Fibroblast of lung (primary cell): ENCODE data around the gene RAB36. TPM values are rescaled to one million over a fixed set of nuclear protein-coding genes. Genes with fewer than 3 reads are reported as not detected.

Source experiments
- DNase-seq, 2 donors: peaks; one replicate each; pipeline versions ENCODE4 v3.0.0 to v3.0.0-alpha.2; 2010; ENCODE audit warnings: low read depth in 2 of 2
- H2AFZ ChIP-seq: 2 replicates; pipeline ENCODE4 v1.5.1; 2012; ENCODE audit warnings: low read length, control low read depth, inconsistent platforms
- H3K27ac ChIP-seq: 2 replicates; pipeline ENCODE4 v1.5.1; 2011; ENCODE audit warnings: low read length, control low read depth; ENCODE audit not compliant: insufficient read depth
- H3K27me3 ChIP-seq: 2 replicates; pipeline ENCODE4 v1.5.1; 2011; ENCODE audit warnings: mild to moderate bottlenecking, low read length; ENCODE audit not compliant: control insufficient read depth, insufficient read depth
- H3K36me3 ChIP-seq: 2 replicates; pipeline ENCODE4 v1.5.1; 2011; ENCODE audit warnings: low read length; ENCODE audit not compliant: control insufficient read depth, insufficient read depth
- H3K4me1 ChIP-seq: 2 replicates; pipeline ENCODE4 v1.5.1; 2011; ENCODE audit warnings: low read length; ENCODE audit not compliant: control insufficient read depth, insufficient read depth; ENCODE audit errors: extremely low read depth
- H3K4me2 ChIP-seq: 2 replicates; pipeline ENCODE4 v1.5.1; 2011; ENCODE audit warnings: low read length, control low read depth; ENCODE audit not compliant: insufficient read depth; ENCODE audit errors: extremely low read depth
- H3K4me3 ChIP-seq, 4 experiments: fragments of 200-600 bp in 1 of 4; sonication (generic) in 1 of 4; replicated peaks in 1 of 4; 2 replicates each; pipeline ENCODE4 v1.5.1; 2011 to 2016; ENCODE audit warnings: low read length in 4 of 4, low read depth in 3 of 4, mild to moderate bottlenecking in 3 of 4, control low read depth in 2 of 4, inconsistent platforms in 1 of 4, mixed read lengths in 1 of 4; ENCODE audit not compliant: insufficient read depth in 1 of 4; ENCODE audit errors: control extremely low read depth in 1 of 4
- H3K79me2 ChIP-seq: 2 replicates; pipeline ENCODE4 v1.5.1; 2012; ENCODE audit warnings: mild to moderate bottlenecking, low read length, inconsistent platforms; ENCODE audit not compliant: control insufficient read depth, insufficient read depth
- H3K9ac ChIP-seq: 2 replicates; pipeline ENCODE4 v1.5.1; 2011; ENCODE audit warnings: mild to moderate bottlenecking, low read length, control low read depth; ENCODE audit not compliant: insufficient read depth
- H3K9me3 ChIP-seq: 2 replicates; pipeline ENCODE4 v1.5.1; 2012; ENCODE audit warnings: low read depth, low read length; ENCODE audit not compliant: control insufficient read depth, insufficient read depth
- H4K20me1 ChIP-seq: 2 replicates; pipeline ENCODE4 v1.5.1; 2011; ENCODE audit warnings: low read length; ENCODE audit not compliant: control insufficient read depth, insufficient read depth; ENCODE audit errors: extremely low read depth
- CTCF ChIP-seq, 2 donors: IDR thresholded peaks in 1 of 2; conservative IDR thresholded peaks in 1 of 2; 1 replicate in 1 of 2; 2 replicates in 1 of 2; pipeline ENCODE4 v1.5.1; 2011 to 2012; ENCODE audit warnings: low read length in 2 of 2, control low read depth in 1 of 2, inconsistent platforms in 1 of 2, low read depth in 1 of 2, mild to moderate bottlenecking in 1 of 2
- EZH2 ChIP-seq: IDR thresholded peaks from 2 replicates; pipeline ENCODE4 v1.5.1; 2012; ENCODE audit warnings: low read length, control low read depth, mild to moderate bottlenecking; ENCODE audit errors: missing control alignments
- polyA plus RNA-seq, 2 donors: library from polyadenylated mRNA; depleted of rRNA in 1 of 2; stranded (reverse) in 1 of 2; unstranded in 1 of 2; fragments of >200 nt; gene quantifications; 2 replicates each; pipeline ENCODE4 v1.2.1, GENCODE V29; 2011 to 2012; ENCODE audit warnings: missing spikeins in 1 of 2
- total RNA-seq: library from RNA; depleted of rRNA; stranded (reverse); fragments of >200 nt; gene quantifications from 2 replicates; pipeline ENCODE4 v1.2.1, GENCODE V29; 2014

The RAB36 gene
- total and polyA plus RNA-seq, 2 donors (not counting 1 experiment from before 2014, with no cell fraction given), result 2.5 to 3.7 TPM

GRCh38 chr22:23175817-23176644 is 30.8 kb downstream of the RAB36 start:
- Histone ChIP-seq H2AFZ (no peak overlapping the region), H3K36me3 (no peaks in the 10 kb centered on the region), H3K4me1 (peaks cover 2% of the 10 kb centered on the region)

GRCh38 chr22:23176645-23177027 is 31.4 kb downstream of the RAB36 start:
- Histone ChIP-seq H3K4me2 (no peak overlapping the region), H4K20me1 (no peaks in the 10 kb centered on the region), H3K79me2 (peaks cover 7% of the 10 kb centered on the region), H2AFZ (no peak overlapping the region), H3K27me3 (no peaks in the 10 kb centered on the region), H3K27ac (no peak overlapping the region), H3K9me3 (no peaks in the 10 kb centered on the region), H3K36me3 (no peaks in the 10 kb centered on the region), H3K9ac (no peak overlapping the region), H3K4me1 (peaks cover 4% of the 10 kb centered on the region), H3K4me3 (no peak overlapping the region)
- TF ChIP-seq EZH2 (no peak), CTCF (conservative IDR thresholded peaks at IDR 0.05 in 1 of 2, IDR thresholded peaks at IDR 0.05 in 1 of 2; ENCODE audit: low read depth in 1 of 2, low read length in 2 of 2) (no peak)
- no peak for DNase-seq

More at GRCh38 chr22:23175817-23176644, 30.8 kb downstream of the RAB36 start:
- no peaks in the 10 kb centered on the region for H3K27me3 ChIP-seq
- H3K4me2 ChIP-seq, result no peak overlapping the region
- TF ChIP-seq EZH2 (no peak), CTCF (conservative IDR thresholded peaks at IDR 0.05 in 1 of 2, IDR thresholded peaks at IDR 0.05 in 1 of 2; ENCODE audit: low read depth in 1 of 2, low read length in 2 of 2) (no peak)
- H3K9me3 ChIP-seq, result no peaks in the 10 kb centered on the region
- H3K9ac ChIP-seq, result no peak overlapping the region
- no peak overlapping the region for H3K4me3 ChIP-seq
- H4K20me1 ChIP-seq, result no peaks in the 10 kb centered on the region
- H3K27ac ChIP-seq, result no peak overlapping the region
- DNase-seq, result no peak
- H3K79me2 ChIP-seq, result peaks cover 2% of the 10 kb centered on the region

- no peaks in the 10 kb centered on the region for H3K36me3 ChIP-seq
- no peaks in the 10 kb centered on the region for H4K20me1 ChIP-seq
- no peak overlapping the region for H3K4me2 ChIP-seq
- no peaks in the 10 kb centered on the region for H3K9me3 ChIP-seq
- H3K4me1 ChIP-seq, result peaks cover 4% of the 10 kb centered on the region
- no peak overlapping the region for H3K27ac ChIP-seq
- no peak overlapping the region for H3K4me3 ChIP-seq
- no peaks in the 10 kb centered on the region for H3K27me3 ChIP-seq
- no peak overlapping the region for H3K9ac ChIP-seq
- H3K79me2 ChIP-seq, result peaks cover 11% of the 10 kb centered on the region
- TF ChIP-seq EZH2 (no peak), CTCF (conservative IDR thresholded peaks at IDR 0.05 in 1 of 2, IDR thresholded peaks at IDR 0.05 in 1 of 2; ENCODE audit: low read depth in 1 of 2, low read length in 2 of 2) (no peak)
- no peak overlapping the region for H2AFZ ChIP-seq
- no peak for DNase-seq
These were observed 31.9 kb downstream of the RAB36 start for GRCh38 chr22:23177197-23177596.
